ENCODE results near the gene H2AZ1.
"Not testable (repeated sequence)": the region's sequence is repeated elsewhere in the genome, so short reads cannot be mapped to it uniquely, and the experiment has no call there.

The H2AZ1 gene

GRCh38 chr4:99949999-99950912 lies at the start of gene H2AZ1:
H2AZ1 (minus strand) TSS chr4:99950275; CDS start chr4:99950170, 105 bp downstream.
- peak; percentile 98 for DNase-seq

GRCh38 chr4:99998062-99998867 lies 48.2 kb upstream of the H2AZ1 start:
- peak; percentile 13 for DNase-seq

- DNase-seq = no peak
Measured at GRCh38 chr4:99991741-99992140, 41.7 kb upstream of the H2AZ1 start.

- no peak for DNase-seq
Measured at GRCh38 chr4:99987681-99988080, 37.6 kb upstream of the H2AZ1 start.

- DNase-seq = no peak
Measured at GRCh38 chr4:99986792-99987191, 36.7 kb upstream of the H2AZ1 start.

GRCh38 chr4:99983289-99983943 lies 33.3 kb upstream of the H2AZ1 start:
- no peak for DNase-seq

GRCh38 chr4:99979872-99980271 lies 29.8 kb upstream of the H2AZ1 start:
- no peak for DNase-seq

GRCh38 chr4:99971453-99972111 lies 21.5 kb upstream of the H2AZ1 start:
- DNase-seq = no peak

- DNase-seq = no peak
Measured at GRCh38 chr4:99968330-99968729, 18.3 kb upstream of the H2AZ1 start.

GRCh38 chr4:99966692-99967091 lies 16.6 kb upstream of the H2AZ1 start:
- DNase-seq = no peak

- DNase-seq = no peak
Measured at GRCh38 chr4:99965674-99966350, 15.7 kb upstream of the H2AZ1 start.

GRCh38 chr4:99965173-99965572 lies 15.1 kb upstream of the H2AZ1 start:
- DNase-seq = no peak

GRCh38 chr4:99961711-99962110 lies 11.6 kb upstream of the H2AZ1 start:
- DNase-seq = no peak

- no peak for DNase-seq
Measured at GRCh38 chr4:99960648-99961047, 10.6 kb upstream of the H2AZ1 start.

- DNase-seq = not testable (repeated sequence)
Measured at GRCh38 chr4:99958207-99958606, 8.1 kb upstream of the H2AZ1 start.

GRCh38 chr4:99950913-99951254 lies 809 bp upstream of the H2AZ1 start:
- no peak for DNase-seq

GRCh38 chr4:99949034-99949998 lies 759 bp downstream of the H2AZ1 start:
- peak; percentile 89 for DNase-seq

GRCh38 chr4:99947608-99948007 lies 2.5 kb downstream of the H2AZ1 start:
- no peak for DNase-seq

- no peak for DNase-seq
Measured at GRCh38 chr4:99947190-99947578, 2.9 kb downstream of the H2AZ1 start.

- DNase-seq = peak; percentile 57
Measured at GRCh38 chr4:99946356-99947189, 3.5 kb downstream of the H2AZ1 start, which contains the start of gene DNAJB14. DNAJB14 (minus strand) TSS chr4:99946618; CDS start chr4:99946571, 47 bp downstream.

Measured in NCI-H345 (cell line).